Measurements from ENCODE around the gene KCNH8.

DNA sequence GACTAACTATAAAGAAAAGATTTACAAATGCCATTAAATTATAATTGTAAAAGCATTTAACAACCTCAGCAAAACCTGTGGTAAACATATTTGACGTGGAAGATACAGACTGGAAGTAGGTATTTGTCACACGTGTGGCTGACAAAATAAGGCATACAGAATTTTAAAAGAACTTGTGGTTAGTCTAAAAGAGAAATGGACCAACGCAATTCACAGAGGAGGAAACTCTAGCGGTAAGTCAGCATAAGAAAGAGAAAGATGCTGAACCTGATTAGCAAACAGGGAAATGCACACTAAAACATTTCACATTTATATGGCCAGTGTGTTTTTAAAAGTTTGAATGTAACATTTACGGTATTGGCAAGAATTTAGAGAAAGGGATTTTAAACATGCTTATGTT is 35.3 kb downstream of the KCNH8 start:
- TF ChIP-seq, protein P1, sequence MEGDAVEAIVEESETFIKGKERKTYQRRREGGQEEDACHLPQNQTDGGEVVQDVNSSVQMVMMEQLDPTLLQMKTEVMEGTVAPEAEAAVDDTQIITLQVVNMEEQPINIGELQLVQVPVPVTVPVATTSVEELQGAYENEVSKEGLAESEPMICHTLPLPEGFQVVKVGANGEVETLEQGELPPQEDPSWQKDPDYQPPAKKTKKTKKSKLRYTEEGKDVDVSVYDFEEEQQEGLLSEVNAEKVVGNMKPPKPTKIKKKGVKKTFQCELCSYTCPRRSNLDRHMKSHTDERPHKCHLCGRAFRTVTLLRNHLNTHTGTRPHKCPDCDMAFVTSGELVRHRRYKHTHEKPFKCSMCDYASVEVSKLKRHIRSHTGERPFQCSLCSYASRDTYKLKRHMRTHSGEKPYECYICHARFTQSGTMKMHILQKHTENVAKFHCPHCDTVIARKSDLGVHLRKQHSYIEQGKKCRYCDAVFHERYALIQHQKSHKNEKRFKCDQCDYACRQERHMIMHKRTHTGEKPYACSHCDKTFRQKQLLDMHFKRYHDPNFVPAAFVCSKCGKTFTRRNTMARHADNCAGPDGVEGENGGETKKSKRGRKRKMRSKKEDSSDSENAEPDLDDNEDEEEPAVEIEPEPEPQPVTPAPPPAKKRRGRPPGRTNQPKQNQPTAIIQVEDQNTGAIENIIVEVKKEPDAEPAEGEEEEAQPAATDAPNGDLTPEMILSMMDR (IDR thresholded peaks at IDR 0.05): no peak
- TF ChIP-seq POLR2A (IDR thresholded peaks at IDR 0.05): no peak

Data from Peyer's patch (tissue), 4 donors.